ENCODE results near the gene DLST.

Gene DLST

GRCh38 chr14:74945261-74945851 lies 63.6 kb downstream of the DLST start:
- DNase-seq = peak in 1 of 2 experiments; percentile 36

- DNase-seq = peak; percentile 30 to 87
These were observed 64.3 kb downstream of the DLST start for GRCh38 chr14:74945852-74946658.

- no peak for DNase-seq
These were observed 65.1 kb downstream of the DLST start for GRCh38 chr14:74946659-74947281.

GRCh38 chr14:74947353-74948227 lies 65.9 kb downstream of the DLST start:
- DNase-seq = no peak

- no peak for DNase-seq
These were observed 66.8 kb downstream of the DLST start for GRCh38 chr14:74948228-74949175.

GRCh38 chr14:74949191-74949601 lies 67.5 kb downstream of the DLST start:
- DNase-seq = no peak

GRCh38 chr14:74949859-74950573 lies 68.3 kb downstream of the DLST start:
- DNase-seq = no peak

GRCh38 chr14:74950795-74951442 lies 69.2 kb downstream of the DLST start:
- peak in 1 of 2 experiments; percentile 21 for DNase-seq

GRCh38 chr14:74951443-74952179 lies 69.9 kb downstream of the DLST start:
- DNase-seq = no peak

- no peak for DNase-seq
These were observed 70.5 kb downstream of the DLST start for GRCh38 chr14:74952180-74952665.

GRCh38 chr14:74952697-74953484 lies 71.2 kb downstream of the DLST start:
- DNase-seq = peak; percentile 29 to 50

All from NCI-H526 (cell line).